Coronary artery (tissue), 2 donors: ENCODE results near the gene SMIM1.

ENCODE experiments used
- DNase-seq: peaks from one replicate; pipeline ENCODE4 v3.0.0-alpha.2; 2017; ENCODE audit warnings: low spot score
- H3K27ac ChIP-seq, 2 donors: fragments of 200-600 bp; sonication (generic); one replicate each; pipeline ENCODE4 v1.5.1; 2016 to 2019
- H3K4me3 ChIP-seq: fragments of 200-600 bp; sonication (generic); 2 replicates; pipeline ENCODE4 v1.5.1; 2016; ENCODE audit warnings: mild to moderate bottlenecking, moderate library complexity
- TF ChIP-seq, protein P1 (sequence below): fragments of 200-600 bp; sonication (generic); IDR thresholded peaks from one replicate; pipeline ENCODE4 v1.5.1; 2019; ENCODE audit warnings: antibody characterized with exemption

Gene SMIM1

DNA sequence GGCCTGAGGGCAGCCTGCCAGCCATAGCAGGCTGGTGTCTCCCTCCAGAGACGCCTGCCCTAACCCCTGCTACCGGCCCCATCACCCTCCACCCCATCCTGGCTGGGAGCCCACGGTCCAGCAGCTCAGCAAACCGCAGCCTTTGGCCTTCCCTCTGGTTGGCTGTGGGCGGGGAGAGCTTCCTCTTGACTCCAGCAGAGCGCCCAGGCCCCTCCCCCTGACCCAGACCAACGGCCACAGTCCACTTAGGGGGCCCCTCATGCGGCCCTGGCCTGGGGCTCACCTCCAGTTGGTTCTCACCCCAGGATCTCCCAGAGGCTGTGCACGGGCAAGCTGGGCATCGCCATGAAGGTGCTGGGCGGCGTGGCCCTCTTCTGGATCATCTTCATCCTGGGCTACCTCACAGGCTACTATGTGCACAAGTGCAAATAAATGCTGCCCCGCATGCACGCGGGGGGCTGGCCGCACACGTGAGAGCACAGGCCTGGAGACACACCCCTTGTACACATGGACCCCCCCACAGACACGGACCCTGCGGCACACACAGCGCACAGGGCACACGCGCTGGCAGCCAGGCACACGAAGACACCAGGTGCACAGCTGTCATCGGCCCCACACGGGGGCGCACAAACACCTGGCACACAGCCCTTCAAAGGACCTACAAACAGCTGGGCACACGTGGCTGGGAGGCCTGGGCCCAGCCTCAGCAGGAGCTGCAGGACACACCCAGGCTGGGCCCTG, 3.1 kb downstream of the SMIM1 start:
- DNase-seq: no peak
- TF ChIP-seq, protein P1, sequence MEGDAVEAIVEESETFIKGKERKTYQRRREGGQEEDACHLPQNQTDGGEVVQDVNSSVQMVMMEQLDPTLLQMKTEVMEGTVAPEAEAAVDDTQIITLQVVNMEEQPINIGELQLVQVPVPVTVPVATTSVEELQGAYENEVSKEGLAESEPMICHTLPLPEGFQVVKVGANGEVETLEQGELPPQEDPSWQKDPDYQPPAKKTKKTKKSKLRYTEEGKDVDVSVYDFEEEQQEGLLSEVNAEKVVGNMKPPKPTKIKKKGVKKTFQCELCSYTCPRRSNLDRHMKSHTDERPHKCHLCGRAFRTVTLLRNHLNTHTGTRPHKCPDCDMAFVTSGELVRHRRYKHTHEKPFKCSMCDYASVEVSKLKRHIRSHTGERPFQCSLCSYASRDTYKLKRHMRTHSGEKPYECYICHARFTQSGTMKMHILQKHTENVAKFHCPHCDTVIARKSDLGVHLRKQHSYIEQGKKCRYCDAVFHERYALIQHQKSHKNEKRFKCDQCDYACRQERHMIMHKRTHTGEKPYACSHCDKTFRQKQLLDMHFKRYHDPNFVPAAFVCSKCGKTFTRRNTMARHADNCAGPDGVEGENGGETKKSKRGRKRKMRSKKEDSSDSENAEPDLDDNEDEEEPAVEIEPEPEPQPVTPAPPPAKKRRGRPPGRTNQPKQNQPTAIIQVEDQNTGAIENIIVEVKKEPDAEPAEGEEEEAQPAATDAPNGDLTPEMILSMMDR: no peak
- Histone ChIP-seq H3K4me3 (no peak overlapping the region), H3K27ac (no peak overlapping the region)

DNA sequence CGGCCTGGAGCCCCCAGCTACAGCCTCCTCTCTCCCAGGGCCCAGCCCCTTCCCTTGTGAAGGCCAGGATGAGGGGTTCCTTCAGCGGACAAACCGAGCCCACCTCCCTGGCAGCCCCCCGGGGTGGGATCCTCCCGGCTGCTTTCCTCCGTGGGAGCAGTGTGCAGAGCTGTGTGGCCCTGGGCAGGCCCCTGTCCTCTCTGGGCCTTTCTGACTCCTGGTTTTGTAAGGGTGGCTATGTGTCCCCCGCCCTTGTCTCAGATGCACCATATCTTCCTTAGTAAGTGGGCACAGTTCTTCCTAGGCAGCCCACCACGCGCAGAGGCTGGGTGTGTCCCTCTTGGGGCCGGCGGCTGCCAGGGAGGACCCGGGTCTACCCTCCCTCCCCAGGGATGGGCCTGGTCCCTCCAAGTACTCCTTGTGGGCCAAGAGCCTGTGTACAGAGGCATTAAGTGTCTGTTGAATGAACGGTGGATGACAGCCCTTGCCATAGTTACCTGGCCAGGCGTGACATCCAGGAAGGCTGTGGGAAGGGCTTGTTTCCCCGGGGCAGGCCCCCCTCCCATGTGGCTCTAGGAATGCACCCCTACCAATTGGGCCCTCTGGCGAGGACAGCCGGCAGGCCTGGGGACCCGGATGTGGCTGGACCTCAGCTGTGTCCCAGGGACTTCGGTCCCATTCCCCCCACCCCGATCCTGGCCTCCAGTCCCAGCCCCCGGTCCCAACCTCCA, 3.8 kb downstream of the SMIM1 start:
- TF ChIP-seq, protein P1: no peak
- no peak for DNase-seq
- no peak overlapping the region for H3K27ac ChIP-seq

DNA sequence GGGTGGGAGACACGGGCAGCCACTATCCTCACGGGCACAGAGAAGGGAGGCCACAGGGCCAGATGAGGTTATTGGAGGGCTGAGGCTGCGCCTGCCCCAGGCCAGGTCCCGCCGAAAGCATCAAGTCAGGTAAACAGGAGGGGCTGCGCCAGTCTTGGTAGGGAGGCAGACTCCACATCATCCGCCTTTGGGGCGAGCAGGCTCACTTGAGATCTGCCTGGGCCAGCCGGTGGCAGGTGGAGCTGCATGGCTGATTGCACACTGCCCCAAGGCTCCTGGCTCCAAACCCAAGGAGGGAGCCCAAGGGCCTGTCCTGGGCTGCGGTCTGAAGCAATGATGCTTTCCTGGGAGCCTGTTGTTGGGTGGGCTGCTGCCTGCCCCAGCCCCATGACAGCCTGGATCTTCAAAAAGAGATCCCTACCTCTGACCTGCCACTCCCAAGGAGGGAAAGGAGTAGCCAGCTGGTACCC, 4.6 kb downstream of the SMIM1 start:
- no peak for DNase-seq
- no peak overlapping the region for H3K27ac ChIP-seq
- TF ChIP-seq, protein P1: no peak
- no peak overlapping the region for H3K4me3 ChIP-seq

More for the DNA sequence above, 3.8 kb downstream of the SMIM1 start:
- H3K4me3 ChIP-seq: no peak overlapping the region

DNA sequence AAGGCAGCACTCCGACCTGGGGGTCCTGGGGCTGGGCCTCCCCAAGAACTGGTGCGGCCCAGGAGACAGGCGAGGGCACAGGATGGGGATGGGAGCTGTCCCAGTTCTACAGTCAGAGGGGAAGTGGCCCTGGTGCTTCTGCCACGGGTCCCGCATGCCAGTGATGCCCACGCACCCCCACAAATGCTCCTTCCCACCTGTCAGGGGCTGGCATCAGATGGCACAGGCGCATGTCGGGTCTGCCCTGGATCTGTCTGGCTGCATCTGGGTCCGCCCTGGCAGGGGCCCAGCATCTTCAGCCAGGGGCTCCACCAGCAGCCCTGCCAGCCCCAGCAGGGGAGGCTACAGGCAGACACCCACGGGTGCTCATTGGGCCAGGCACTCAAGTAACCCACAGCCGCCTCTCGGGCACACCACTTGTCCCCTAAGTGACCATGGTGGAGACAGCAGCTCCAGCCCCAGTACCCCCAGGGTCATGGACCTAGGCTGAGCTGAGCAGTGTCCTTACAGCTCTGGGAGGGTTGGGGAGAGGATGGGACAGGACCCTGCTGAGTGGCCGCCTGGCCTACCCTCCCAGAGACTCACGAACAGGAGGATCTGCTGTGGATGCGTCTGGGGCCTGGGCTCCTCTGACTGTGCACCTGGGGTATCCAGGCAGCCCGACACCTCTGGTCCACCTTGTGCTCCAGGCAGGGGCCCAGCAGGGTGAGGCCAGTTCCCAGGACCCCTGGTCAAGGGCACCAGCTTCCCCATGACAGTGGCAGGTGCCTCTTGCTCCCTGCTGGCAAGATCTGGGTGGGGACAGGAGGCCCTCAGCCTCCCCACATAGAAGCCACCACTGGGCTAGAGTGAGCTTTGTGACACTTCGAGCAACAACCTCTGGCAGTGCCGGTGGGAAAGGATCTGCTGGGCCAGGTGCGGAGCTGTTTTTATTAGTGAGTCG, 5.4 kb downstream of the SMIM1 start:
- Histone ChIP-seq H3K4me3 (no peak overlapping the region), H3K27ac (no peak overlapping the region)
- TF ChIP-seq, protein P1: no peak
- DNase-seq: no peak

DNA sequence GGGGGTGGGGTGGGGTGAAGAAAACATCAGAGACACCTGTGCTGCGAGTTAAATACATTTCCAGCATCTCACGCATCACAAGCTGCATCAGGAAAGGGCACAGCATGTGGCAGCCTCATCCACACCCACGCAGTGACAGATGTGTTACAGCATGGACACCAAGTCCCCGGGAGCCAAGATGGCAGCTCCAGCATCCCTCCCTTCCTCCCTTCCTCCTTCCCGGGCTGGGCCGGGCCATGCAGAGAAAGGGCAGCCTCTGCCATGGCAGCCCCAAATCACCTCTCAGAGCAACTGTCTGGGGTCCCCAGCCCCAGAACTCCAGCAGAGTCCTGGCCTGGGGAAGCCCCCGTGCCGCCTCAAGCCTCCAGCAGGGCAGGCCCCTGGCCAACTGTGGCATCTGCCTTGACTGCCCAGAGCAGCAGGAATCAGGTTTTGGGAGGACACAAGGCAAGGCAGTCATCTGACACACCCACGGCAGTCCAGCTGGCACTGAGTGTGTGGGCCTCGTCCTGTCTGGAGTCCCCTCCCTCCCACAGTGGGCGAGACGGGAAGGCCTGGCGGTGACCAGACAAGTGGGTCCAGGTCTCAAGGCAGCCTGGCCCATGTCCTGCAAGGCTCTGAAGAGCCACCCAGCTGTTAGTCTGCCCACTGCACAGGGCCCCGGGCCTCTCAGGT, 6.2 kb downstream of the SMIM1 start:
- DNase-seq: no peak
- H3K27ac ChIP-seq: no peak overlapping the region
- no peak overlapping the region for H3K4me3 ChIP-seq
- TF ChIP-seq, protein P1: no peak

DNA sequence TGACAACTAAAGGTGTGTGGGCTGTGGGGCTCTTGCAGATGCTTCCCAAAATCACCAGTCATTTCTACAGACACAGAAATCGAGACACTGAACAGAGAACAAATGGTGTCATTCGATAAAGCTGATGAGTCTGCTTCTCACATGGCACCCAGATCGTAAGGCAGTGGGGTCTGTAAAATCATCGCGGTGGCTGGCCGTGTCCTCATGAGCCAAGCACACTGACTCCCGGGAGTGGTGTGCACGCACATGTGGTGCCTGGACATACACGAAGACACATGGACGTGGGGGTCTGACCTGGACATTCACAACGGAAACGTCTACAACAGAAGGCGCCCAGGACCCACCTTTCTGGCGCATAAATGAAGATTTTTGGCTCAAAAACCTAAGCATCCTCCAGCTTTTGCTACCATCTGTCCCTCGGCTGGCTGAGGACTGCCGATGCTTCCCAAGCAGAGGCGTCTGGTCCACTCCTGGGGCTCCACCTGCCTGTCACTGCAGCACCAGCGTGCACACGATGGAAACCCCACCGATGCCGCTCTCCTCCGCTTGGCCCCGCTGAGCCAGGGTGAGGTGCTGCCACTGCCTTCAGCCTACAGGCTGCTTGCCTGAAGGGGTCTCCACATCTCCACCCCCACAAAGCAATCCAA, 6.8 kb downstream of the SMIM1 start:
- DNase-seq: no peak
- H3K27ac ChIP-seq: no peak overlapping the region
- TF ChIP-seq, protein P1: no peak
- no peak overlapping the region for H3K4me3 ChIP-seq
